Skeletal muscle tissue (tissue), 1 donor: ENCODE measurements around the gene TMEM119. TPM values are rescaled to one million over a fixed set of nuclear protein-coding genes. Genes with fewer than 3 reads are reported as not detected.

Experiments
- total RNA-seq: library from RNA; depleted of rRNA; stranded (reverse); fragments of >200 nt; gene quantifications from one replicate; pipeline ENCODE4 v1.2.3, GENCODE V29; 2014

TMEM119 gene
- total RNA-seq, 1 donor from 2014 or later, result 37.1 TPM

Other genes with a start within 250 kb of the TMEM119 start
- 1.6 TPM for gene FICD, start 82.8 kb downstream of the TMEM119 start, total RNA-seq
- gene SART3, start 36.9 kb downstream of the TMEM119 start, total RNA-seq, result 43.3 TPM
- 83.0 TPM for gene ISCU, start 35.5 kb downstream of the TMEM119 start, total RNA-seq
- gene SELPLG, start 35.8 kb upstream of the TMEM119 start, total RNA-seq, result 3.7 TPM
- gene CORO1C, start 133.4 kb upstream of the TMEM119 start, total RNA-seq, result 154 TPM